ENCODE data around the gene FAM43B.
A peak's percentile ranks its signal among the peaks of the same experiment; 100 is the strongest.

FAM43B gene

DNA sequence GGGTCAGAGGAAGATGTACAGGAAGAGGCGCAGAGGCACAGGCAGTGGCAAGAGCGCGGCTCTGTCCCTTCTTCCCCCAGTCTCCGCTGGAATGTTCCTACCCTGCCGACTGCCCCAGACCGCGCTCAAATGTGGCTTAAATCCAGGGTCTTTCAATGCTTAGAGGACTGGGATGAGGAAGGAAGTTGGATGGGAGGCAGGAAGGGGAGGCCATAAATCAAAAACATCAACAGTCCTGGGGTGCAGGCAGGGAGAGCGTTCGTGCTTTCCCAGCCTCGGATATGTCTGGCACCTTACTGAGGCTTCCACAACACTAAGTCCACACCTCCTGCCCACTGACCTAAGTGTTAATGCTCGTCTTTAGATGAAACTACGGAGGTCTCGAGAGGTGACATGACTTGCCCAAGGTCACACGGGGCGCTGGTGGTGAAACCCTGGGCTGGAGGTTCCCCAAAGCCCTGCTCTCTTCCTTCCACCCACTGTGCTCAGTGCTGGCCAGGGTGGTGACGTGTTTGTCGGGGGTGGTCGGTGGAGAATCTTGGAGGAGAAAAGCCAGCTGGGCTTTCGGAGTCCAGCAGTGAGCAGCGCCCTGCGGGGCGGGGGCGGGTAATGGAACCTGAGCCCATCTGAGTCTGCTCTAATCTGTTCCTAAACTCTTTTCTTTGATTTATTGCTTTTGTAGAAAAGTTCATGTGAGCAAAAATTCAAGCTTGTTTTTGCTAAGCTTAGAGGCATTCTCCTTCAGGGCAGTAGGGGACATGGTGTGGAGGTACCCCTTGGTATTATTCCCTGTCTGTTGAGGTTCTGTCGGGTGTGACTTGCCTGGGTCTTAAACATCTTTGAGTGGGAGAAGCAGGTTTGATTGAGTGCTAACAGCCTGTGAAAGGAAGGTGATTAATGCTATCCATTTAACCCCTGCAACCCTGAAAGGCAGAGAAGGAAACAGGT, 37.2 kb downstream of the FAM43B start:
- H3K4me1 ChIP-seq (ENCODE audit: control insufficient read depth, insufficient read depth, low read length): peaks cover 3% of the 10 kb centered on the region; the same call in 1 of the 2 replicates
- ChIA-PET POLR2A (interaction anchor here (0.9 to 1.6 kb wide), 4 partner anchors 14 to 72 kb away, joined by 3 to 14 read pairs (median 4); partner anchors contain the start of gene DDOST), CTCF (interaction anchor here (0.6 to 2.1 kb wide), 6 partner anchors 14 to 106 kb away, joined by 3 to 12 read pairs (median 4); partner anchors contain the start of gene PINK1)
- no peak overlapping the region for H3K27ac ChIP-seq (ENCODE audit: extremely low read depth, low read depth, low read length)
- no peaks in the 10 kb centered on the region for H3K9me3 ChIP-seq (ENCODE audit: control insufficient read depth, insufficient read depth, low read depth, low read length)
- no peaks in the 10 kb centered on the region for H3K36me3 ChIP-seq (ENCODE audit: control insufficient read depth in 2 of 2, insufficient read depth in 1 of 2, low read length in 2 of 2)
- H3K4me3 ChIP-seq (ENCODE audit: low read depth, low read length): no peak overlapping the region
- TF ChIP-seq ZIC2 (tag by site-specific recombination; IDR thresholded peaks at IDR 0.05) (peak; percentile 86), ZNF335 (tag by site-specific recombination; conservative IDR thresholded peaks at IDR 0.05) (0 out of 2 replicates have a peak, but pooled peaks have one; percentile 35), ZNF629 (tag by site-specific recombination; IDR thresholded peaks at IDR 0.05) (0 out of 2 replicates have a peak, but pooled peaks have one; percentile 9), SP7 (tag by site-specific recombination; IDR thresholded peaks at IDR 0.05) (0 out of 2 replicates have a peak, but pooled peaks have one; percentile 12), ZNF76 (tag by site-specific recombination; IDR thresholded peaks at IDR 0.05; ENCODE audit: borderline replicate concordance, low read depth) (no peak), ZNF341 (tag by site-specific recombination; IDR thresholded peaks at IDR 0.05; ENCODE audit: low read depth) (peak; percentile 18; the same call in 1 of the 2 replicates), SP3 (tag by site-specific recombination; IDR thresholded peaks at IDR 0.05) (no peak), ZNF10 (tag by site-specific recombination; IDR thresholded peaks at IDR 0.05) (no peak), ZNF658 (tag by site-specific recombination; IDR thresholded peaks at IDR 0.05) (no peak), ZNF223 (tag by site-specific recombination; IDR thresholded peaks at IDR 0.05) (peak; percentile 43; the same call in 1 of the 2 replicates), ZNF639 (tag by site-specific recombination; IDR thresholded peaks at IDR 0.05) (no peak), INSM2 (tag by site-specific recombination; IDR thresholded peaks at IDR 0.05) (no peak), SP2 (tag by site-specific recombination; IDR thresholded peaks at IDR 0.05) (peak; percentile 43), ZNF747 (tag by site-specific recombination; IDR thresholded peaks at IDR 0.05) (no peak), ZNF830 (tag by site-specific recombination; IDR thresholded peaks at IDR 0.05; ENCODE audit: low read depth) (no peak), ZFHX2 (tag by site-specific recombination; conservative IDR thresholded peaks at IDR 0.05) (peak; percentile 86), ZNF707 (tag by site-specific recombination; IDR thresholded peaks at IDR 0.05) (no peak), ZNF18 (tag by site-specific recombination; IDR thresholded peaks at IDR 0.05) (no peak), EGR2 (tag by site-specific recombination; IDR thresholded peaks at IDR 0.05; ENCODE audit: low read depth) (peak; percentile 85), ZNF398 (tag by site-specific recombination; IDR thresholded peaks at IDR 0.05) (no peak)
